WERI-Rb-1 (cell line): ENCODE results near the gene CAMK2B.

Experiments used
- DNase-seq: peaks from one replicate; pipeline ENCODE4 v3.0.0-alpha.2; 2020
- H3K27ac ChIP-seq: fragments of 250-450 bp; sonication (Bioruptor Pico); 2 replicates; pipeline ENCODE4 v1.5.1; 2020; ENCODE audit warnings: mild to moderate bottlenecking, moderate library complexity
- H3K27me3 ChIP-seq: fragments of 250-450 bp; sonication (Bioruptor Pico); 2 replicates; pipeline ENCODE4 v1.5.1; 2021; ENCODE audit warnings: mild to moderate bottlenecking, low read depth, moderate library complexity; ENCODE audit not compliant: insufficient read depth, severe bottlenecking
- H3K36me3 ChIP-seq: fragments of 250-450 bp; sonication (Bioruptor Pico); 2 replicates; pipeline ENCODE4 v1.5.1; 2020; ENCODE audit warnings: mild to moderate bottlenecking, moderate library complexity
- H3K4me3 ChIP-seq: 2 replicates; pipeline ENCODE4 v1.5.1; 2011; ENCODE audit warnings: low read depth, mild to moderate bottlenecking, control low read depth, low read length
- H3K9me3 ChIP-seq: fragments of 250-450 bp; sonication (Bioruptor Pico); 2 replicates; pipeline ENCODE4 v1.5.1; 2021; ENCODE audit warnings: mild to moderate bottlenecking, moderate library complexity; ENCODE audit not compliant: severe bottlenecking
- CTCF ChIP-seq: IDR thresholded peaks from 2 replicates; pipeline ENCODE4 v1.5.1; 2011; ENCODE audit warnings: low read depth, mild to moderate bottlenecking, control low read depth, inconsistent platforms, low read length

Gene CAMK2B

GRCh38 chr7:44211126-44211675 lies 114.2 kb downstream of the CAMK2B start:
- no peaks in the 10 kb centered on the region for H3K9me3 ChIP-seq
- no peak for TF ChIP-seq CTCF
- H3K27ac ChIP-seq, result no peak overlapping the region
- DNase-seq, result peak; percentile 17
- H3K36me3 ChIP-seq, result peaks cover 79% of the 10 kb centered on the region
- no peak overlapping the region for H3K4me3 ChIP-seq
- no peaks in the 10 kb centered on the region for H3K27me3 ChIP-seq

- no peak for TF ChIP-seq CTCF
- H3K4me3 ChIP-seq, result no peak overlapping the region
- peaks cover 90% of the 10 kb centered on the region for H3K36me3 ChIP-seq
- no peak for DNase-seq
- H3K9me3 ChIP-seq, result no peaks in the 10 kb centered on the region
- no peaks in the 10 kb centered on the region for H3K27me3 ChIP-seq
- no peak overlapping the region for H3K27ac ChIP-seq
Observed at GRCh38 chr7:44210107-44210506, 115.3 kb downstream of the CAMK2B start.

GRCh38 chr7:44208085-44208484 lies 117.3 kb downstream of the CAMK2B start:
- no peak for DNase-seq
- no peaks in the 10 kb centered on the region for H3K27me3 ChIP-seq
- H3K27ac ChIP-seq, result no peak overlapping the region
- no peak for TF ChIP-seq CTCF
- H3K4me3 ChIP-seq, result no peak overlapping the region
- peaks cover 89% of the 10 kb centered on the region for H3K36me3 ChIP-seq
- no peaks in the 10 kb centered on the region for H3K9me3 ChIP-seq

GRCh38 chr7:44206008-44206407 lies 119.4 kb downstream of the CAMK2B start:
- no peaks in the 10 kb centered on the region for H3K27me3 ChIP-seq
- peaks cover 70% of the 10 kb centered on the region for H3K36me3 ChIP-seq
- DNase-seq, result no peak
- H3K9me3 ChIP-seq, result no peaks in the 10 kb centered on the region
- no peak for TF ChIP-seq CTCF
- H3K4me3 ChIP-seq, result no peak overlapping the region
- H3K27ac ChIP-seq, result no peak overlapping the region

GRCh38 chr7:44201813-44202212 lies 123.6 kb downstream of the CAMK2B start:
- Histone ChIP-seq H3K4me3 (peak overlapping the region; percentile 71; the same call in 1 of the 2 replicates), H3K27ac (no peak overlapping the region), H3K36me3 (peaks cover 32% of the 10 kb centered on the region), H3K9me3 (no peaks in the 10 kb centered on the region), H3K27me3 (no peaks in the 10 kb centered on the region)
- no peak for DNase-seq
- TF ChIP-seq CTCF, result no peak
